GM19455 (cell line): ENCODE data around the gene FNDC3A.
"Not testable (repeated sequence)": the region's sequence is repeated elsewhere in the genome, so short reads cannot be mapped to it uniquely, and the experiment has no call there.

Experiments used
- ATAC-seq: cut with Tn5 transposase; IDR thresholded peaks from one replicate; pipeline ENCODE4 v1.9.1; 2021; ENCODE audit not compliant: unreplicated experiment

FNDC3A gene

GRCh38 chr13:49040872-49041271 lies 65.2 kb downstream of the FNDC3A start:
- no peak for ATAC-seq

- ATAC-seq = no peak
Observed at GRCh38 chr13:49042476-49042875, 66.8 kb downstream of the FNDC3A start.

- no peak for ATAC-seq
Observed at GRCh38 chr13:49044008-49044407, 68.3 kb downstream of the FNDC3A start.

GRCh38 chr13:49044836-49045235 lies 69.1 kb downstream of the FNDC3A start:
- ATAC-seq = no peak

- ATAC-seq = no peak
Observed at GRCh38 chr13:49046002-49046401, 70.3 kb downstream of the FNDC3A start.

DNA sequence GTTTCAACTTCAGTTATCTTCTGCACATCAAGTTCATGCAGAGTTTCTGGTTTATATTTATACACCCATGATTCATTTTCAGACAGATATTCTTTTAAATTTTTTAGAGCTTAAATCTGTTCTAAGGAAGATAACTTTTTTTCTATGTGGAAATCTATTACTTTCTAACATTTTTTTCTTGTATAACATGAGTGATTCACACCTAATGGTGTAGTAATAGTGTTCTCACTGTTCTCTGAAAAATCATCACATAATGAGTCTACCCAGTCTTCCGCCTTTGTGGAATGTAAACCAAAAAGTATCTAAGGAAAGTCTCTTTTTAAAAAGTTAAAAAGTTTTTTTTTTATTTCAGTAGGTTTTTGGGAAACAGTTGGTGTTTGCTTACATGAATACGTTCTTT lies 70.8 kb downstream of the FNDC3A start:
- ATAC-seq = no peak

DNA sequence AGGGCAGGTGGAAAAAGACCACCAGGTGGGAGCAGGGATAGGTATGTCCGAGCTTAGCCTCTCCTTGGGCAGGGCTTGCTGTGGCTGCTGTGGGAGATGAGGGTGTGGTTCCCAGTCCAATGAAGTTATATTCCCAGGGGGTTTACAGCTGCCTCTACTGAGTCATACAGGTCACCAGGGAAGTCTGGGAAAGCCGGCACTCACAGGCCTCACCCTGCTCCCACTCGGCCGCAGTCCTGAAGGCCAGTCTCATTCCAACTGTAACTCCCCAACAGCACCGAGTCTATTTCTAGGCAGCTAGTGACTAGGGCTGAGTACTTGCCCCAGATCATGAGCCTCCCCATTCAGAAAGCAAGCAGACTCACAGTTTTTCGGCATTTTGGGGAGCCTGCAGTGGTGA lies 77.1 kb downstream of the FNDC3A start:
- no peak for ATAC-seq

DNA sequence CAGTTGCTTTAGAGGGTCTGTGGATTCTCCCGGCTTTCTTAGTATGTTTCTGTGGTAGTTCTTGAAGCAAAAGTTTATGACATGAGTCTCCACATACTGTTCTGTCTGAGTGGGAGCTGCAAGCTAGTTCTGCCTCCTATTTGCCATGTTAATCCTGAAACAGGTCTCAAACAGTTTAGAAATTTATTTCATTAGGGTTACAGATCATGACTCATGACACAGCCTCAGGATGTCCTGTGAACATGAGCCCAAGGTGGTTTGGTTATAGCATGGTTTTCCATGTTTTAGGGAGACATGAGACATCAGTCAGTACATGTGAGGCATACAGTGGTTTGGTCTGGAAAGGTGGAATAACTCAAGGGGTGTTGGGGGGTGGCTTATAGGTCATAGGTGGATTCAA lies 77.5 kb downstream of the FNDC3A start:
- no peak for ATAC-seq

- ATAC-seq = no peak
Observed at GRCh38 chr13:49053906-49054305, 78.2 kb downstream of the FNDC3A start.

DNA sequence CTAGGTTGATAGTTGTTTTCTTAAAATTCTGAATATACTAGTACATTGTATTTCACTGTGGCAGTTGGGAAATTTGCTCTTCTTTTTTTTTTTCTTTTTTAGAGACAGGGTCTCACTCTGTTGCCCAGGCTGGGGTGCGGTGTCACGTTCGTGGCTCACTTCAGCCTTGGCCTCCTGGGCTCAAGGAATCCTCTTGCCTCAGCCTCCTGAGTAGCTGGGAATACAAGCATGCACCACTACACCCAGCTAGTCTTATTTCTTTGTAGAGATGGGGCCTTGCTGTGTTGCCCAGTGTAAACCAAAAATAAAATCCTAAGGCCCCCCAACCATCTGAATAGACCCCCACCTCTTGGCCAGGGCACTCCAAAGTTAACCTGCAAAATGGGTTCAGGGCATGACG lies 79.3 kb downstream of the FNDC3A start:
- no peak for ATAC-seq

- no peak for ATAC-seq
Observed at GRCh38 chr13:49057176-49057575, 81.5 kb downstream of the FNDC3A start.

DNA sequence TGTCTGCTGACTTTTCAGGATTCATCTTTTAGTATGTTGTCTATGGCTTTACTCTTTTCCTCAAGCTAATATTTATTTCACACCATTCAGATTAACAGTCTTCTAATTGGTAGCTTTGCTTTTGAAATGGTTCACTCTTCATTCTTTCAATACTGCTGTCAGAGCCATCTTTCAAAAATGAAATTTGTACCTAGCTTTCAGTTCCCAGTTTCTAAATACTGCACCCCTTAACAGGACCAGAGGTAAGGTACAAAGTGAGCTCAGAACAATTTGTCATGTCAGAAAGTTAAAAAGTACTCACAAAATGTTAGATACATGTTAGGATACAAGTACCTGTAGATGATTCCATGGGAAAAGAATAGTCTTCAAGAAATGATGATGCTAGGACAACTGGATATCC lies 83.0 kb downstream of the FNDC3A start:
- no peak for ATAC-seq

- ATAC-seq = no peak
Observed at GRCh38 chr13:49060678-49061387, 85.1 kb downstream of the FNDC3A start.

DNA sequence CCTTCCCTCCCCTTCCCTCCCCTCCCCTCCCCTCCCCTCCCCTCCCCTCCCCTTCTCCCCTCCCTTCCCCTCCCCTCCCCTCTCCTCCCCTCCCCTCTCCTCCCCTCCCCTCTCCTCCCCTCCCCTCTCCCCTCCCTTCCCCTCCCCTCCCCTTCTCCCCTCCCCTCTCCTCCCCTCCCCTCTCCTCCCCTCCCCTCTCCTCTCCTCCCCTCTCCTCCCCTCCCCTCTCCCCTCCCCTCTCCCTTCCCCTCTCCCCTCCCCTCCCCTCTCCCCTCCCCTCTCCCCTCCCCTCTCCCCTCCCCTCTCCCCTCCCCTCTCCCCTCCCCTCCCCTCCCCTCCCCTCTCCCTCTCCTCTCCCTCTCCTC lies 85.7 kb downstream of the FNDC3A start:
- not testable (repeated sequence) for ATAC-seq

GRCh38 chr13:49062297-49062896 lies 86.7 kb downstream of the FNDC3A start:
- no peak for ATAC-seq

DNA sequence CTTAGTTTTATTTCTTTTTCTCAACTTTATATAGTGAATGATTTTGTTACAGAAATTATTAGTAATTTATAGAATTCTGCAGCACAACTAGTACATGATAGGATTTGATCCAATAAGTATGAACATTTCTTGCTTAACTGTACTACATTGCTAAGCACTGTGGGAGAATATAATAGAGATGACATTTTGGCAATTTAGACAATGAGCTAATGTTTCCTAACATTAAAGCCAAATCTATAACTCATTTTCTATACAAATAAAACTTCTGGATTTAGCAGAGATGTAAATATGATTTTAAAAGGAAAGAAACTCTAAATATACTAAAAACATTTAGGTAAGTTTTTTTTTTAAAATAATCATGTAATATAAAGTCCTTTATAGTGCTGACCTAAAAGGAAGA lies 87.3 kb downstream of the FNDC3A start:
- ATAC-seq = no peak

DNA sequence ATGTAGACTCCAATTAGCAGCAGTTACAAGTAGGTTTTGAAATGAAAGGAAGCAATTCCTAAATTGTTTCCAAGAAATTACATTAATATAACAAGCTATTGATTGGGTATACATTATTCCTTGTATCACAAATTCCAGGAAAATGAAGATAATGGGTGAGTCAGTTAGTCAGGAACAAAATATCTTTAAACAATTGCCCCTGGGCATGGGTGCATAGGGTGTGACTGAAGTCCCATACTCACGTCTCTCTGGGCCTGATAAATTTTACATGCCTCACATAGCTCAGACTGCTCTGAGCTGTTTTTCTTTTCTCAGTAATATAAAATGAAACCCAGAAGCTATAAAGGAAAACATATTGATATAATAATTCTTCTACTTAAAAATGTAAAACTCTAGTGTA lies 87.8 kb downstream of the FNDC3A start:
- ATAC-seq = no peak

GRCh38 chr13:49064476-49064875 lies 88.8 kb downstream of the FNDC3A start:
- no peak for ATAC-seq

GRCh38 chr13:49066856-49067255 lies 91.1 kb downstream of the FNDC3A start:
- ATAC-seq = no peak

- ATAC-seq = not testable (repeated sequence)
Observed at GRCh38 chr13:49068498-49068897, 92.8 kb downstream of the FNDC3A start.

DNA sequence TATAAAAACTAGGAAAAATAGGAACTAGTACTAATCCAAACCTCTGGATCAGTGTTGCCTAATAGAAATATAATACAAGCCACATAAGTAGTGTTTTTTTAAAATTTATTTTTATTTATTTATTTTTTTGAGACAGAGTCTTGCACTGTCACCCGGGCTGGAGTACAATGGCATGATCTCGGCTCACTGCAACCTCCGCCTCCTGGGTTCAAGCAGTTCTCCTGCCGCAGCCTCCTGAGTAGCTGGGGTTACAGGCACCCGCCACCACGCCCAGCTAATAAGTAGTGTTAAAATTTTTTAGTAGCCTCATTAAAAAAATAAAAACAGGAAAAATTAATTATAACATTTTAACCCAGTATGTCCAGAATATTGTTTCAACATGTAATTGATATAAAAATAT lies 94.3 kb downstream of the FNDC3A start:
- ATAC-seq = not testable (repeated sequence)

- no peak for ATAC-seq
Observed at GRCh38 chr13:49071341-49071937, 95.7 kb downstream of the FNDC3A start.
